DLD1 (cell line): ENCODE data around the gene STX1B.

Experiments
- in situ Hi-C: cut with HindIII; loops from 2 replicates; pipeline ENCODE4 v1.10.0; 2017; ENCODE audit warnings: low sequenced_read_pairs

STX1B gene

DNA sequence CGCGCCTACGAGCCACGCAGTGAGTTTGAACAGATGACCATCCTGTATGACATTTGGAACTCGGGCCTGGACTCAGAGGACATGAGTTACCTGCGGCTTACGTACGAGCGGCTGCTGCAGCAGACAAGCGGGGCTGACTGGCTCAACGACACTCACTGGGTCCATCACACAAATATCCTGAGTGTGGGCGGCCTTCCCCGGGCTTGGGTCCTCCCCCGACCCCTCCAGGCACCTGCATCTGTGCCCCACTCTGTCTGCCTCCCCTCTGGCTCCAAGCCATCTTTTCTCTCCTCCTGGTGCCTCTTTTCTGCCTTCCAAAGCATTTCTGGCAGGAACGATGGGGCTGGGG is 30.4 kb downstream of the STX1B start:
- in situ Hi-C loops, result no loop called here

DNA sequence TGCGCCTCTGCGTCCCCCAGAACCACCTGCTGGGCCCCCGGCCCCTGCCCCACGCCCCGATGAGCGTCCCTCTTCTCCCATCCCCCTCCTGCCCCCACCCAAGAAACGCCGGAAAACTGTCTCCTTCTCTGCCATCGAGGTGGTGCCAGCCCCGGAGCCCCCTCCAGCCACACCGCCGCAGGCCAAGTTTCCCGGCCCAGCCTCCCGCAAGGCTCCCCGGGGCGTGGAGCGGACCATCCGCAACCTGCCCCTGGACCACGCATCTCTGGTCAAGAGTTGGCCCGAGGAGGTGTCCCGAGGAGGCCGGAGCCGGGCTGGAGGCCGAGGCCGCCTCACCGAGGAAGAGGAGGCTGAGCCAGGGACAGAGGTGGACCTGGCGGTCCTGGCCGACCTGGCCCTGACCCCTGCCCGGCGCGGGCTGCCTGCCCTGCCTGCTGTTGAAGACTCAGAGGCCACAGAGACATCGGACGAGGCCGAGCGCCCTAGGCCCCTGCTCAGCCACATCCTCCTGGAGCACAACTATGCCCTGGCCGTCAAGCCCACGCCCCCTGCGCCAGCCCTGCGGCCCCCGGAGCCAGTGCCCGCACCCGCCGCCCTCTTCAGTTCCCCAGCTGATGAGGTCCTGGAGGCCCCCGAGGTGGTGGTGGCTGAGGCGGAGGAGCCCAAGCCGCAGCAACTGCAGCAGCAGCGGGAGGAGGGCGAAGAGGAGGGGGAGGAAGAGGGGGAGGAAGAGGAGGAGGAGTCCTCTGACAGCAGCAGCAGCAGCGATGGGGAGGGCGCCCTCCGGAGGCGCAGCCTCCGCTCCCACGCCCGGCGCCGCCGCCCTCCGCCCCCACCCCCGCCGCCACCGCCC is 31.0 kb downstream of the STX1B start:
- in situ Hi-C loops, result no loop called here

DNA sequence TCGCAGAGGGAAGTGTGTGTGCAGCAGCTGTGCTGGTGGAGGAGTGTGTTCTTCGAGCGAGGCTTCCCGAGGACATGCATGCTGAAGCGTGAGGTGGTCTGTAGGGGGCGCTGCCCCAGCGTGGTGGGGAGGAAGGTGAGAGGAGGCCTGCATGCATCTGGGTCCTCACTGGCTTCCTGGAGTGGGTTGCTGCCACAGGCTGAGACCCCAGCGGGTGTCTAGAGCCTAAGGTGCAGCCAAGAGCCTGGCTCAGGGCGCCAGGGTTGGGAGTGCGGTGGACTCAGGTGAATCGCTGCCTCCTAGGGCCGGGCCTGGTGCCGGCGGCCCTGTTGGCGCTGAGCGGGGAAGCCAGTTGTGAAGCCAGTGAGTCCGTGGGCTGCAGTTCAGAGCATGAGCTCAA is 32.9 kb downstream of the STX1B start:
- in situ Hi-C loops, result no loop called here

DNA sequence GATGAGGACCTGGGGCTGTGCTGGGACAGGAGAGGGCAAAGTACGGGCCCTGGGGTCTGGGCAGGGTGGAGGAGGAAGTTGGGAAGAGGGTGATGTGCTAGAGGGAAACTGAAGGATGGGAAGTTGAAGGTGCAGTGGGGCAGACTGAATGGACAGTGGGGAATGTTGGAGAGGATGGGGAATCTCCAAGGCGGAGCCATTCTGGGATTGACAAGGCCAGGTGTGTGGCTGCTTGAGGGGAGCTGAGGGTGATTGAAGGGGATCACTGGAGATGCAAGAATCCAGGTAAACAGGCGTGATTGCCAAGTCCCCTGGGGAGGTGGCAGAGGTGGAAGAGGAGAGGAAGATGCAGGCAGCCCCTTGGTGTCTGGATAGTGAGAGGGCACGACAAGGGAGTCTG is 34.0 kb downstream of the STX1B start:
- in situ Hi-C loops, result no loop called here

DNA sequence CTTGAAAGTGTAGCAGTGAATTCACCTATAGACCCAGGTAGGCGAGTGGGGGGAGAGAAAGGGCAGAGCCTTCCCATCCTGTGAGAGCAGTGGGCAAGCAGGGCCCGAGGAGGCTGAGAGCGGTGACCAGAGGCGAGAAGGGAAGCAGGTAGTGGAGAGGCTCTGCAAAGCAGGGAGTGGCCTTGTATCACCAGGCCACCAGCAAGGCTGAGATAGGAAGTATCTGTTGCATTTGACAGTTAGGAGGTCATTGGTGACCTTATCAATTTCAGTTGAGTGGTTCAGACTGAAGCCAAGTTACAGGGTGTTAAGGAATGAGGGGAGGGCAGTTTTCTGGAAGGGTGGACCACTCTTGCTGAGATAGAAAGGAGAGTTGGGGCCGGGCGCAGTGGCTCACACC is 36.1 kb downstream of the STX1B start:
- in situ Hi-C loops, result no loop called here

DNA sequence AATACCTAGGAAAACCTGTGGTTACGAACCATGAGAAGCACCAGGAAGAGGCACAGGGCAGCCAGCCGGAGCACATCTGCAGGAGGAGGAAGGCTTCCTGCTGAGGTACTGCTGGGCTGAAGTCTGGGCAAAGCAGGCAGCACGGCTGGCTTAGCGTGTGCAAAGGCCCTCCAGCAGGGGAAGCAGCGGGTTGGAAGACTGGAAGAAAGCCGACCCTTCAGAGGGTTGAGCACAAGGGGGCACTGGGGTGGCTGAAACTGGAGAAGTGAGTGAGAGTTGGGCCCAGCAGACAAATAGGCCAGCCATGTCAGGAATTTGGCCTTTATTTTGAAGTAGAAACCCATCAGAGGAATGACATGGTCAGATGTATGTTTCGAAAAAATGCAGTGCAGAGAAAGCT is 37.6 kb downstream of the STX1B start:
- in situ Hi-C loops, result no loop called here

DNA sequence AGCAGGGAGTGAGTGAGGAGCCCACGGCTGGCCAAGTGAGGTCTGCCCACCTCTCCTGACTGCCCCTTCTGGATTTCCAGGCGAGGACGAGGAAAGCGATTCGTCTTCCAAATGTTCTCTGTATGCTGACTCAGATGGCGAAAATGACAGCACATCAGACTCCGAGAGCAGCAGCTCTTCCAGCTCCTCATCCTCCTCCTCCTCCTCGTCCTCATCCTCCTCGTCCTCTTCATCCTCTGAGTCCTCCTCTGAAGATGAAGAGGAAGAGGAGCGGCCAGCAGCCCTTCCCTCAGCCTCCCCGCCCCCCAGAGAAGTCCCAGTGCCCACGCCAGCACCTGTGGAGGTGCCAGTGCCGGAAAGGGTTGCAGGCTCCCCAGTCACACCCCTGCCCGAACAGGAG is 39.1 kb downstream of the STX1B start:
- in situ Hi-C loops, result no loop called here

DNA sequence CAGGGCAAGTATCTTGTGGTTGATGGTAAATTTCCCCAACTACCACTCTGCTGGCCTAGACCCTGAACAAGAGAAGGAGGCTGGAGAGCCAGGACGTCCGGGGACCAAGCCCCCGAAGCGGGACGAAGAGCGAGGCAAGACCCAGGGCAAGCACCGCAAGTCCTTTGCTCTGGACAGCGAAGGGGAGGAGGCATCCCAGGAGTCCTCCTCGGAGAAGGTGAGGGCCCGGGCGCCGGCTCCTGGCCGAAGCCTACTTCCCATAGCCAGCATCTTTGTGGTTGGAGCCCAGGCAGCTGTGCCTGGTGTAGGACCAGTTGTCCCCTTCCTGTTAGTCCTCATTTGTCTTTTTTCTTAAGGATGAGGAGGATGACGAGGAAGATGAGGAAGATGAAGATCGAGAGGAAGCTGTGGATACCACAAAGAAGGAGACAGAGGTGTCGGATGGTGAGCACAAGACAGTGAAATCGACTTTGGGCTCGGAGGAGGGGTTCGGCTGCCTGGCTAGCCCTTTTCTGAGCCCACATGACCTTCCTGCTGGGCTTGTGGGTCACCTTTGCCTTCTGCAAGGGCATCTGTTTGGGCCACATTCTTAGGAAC is 41.1 kb downstream of the STX1B start:
- in situ Hi-C loops, result no loop called here

DNA sequence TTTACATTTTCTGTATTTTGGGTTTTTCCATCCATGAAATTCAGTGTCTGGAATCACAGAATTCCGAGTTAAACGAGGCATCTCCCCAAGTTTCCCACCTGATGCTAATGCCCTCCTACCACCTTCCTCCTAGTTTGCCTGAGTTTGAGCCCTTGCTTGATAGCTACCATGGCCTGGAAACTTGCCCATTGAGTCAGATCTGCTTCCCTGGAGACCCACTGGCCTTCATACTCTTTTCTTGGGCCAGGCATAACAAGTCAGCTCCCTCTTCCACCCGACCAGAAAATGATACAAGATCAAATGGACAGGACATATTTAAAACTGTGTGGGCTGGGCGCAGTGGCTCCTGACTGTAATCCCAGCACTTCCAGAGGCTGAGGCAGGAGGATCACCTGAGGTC is 42.6 kb downstream of the STX1B start:
- in situ Hi-C loops, result no loop called here

DNA sequence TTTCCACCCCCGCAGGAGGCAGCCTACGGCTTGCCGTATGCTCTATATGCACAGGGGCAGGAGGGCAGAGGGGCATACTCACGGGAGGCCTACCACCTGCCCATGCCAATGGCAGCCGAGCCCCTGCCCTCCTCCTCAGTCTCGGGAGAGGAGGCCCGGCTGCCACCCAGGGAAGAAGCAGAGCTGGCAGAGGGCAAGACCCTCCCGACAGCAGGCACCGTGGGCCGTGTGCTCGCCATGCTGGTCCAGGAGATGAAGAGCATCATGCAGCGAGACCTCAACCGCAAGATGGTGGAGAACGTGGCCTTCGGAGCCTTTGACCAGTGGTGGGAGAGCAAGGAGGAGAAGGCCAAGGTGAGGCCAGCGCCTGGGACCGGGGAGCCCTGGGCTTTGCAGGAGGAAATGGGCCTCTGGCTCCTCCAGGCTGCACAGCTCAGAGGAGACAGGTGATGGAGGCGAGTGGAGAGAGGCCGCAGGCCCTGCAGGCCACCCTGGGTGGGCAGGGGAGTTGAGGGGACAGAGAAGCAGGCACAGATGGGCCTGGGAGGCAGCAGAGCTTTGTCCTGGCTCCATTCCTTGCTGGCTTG is 44.3 kb downstream of the STX1B start:
- in situ Hi-C loops, result no loop called here

DNA sequence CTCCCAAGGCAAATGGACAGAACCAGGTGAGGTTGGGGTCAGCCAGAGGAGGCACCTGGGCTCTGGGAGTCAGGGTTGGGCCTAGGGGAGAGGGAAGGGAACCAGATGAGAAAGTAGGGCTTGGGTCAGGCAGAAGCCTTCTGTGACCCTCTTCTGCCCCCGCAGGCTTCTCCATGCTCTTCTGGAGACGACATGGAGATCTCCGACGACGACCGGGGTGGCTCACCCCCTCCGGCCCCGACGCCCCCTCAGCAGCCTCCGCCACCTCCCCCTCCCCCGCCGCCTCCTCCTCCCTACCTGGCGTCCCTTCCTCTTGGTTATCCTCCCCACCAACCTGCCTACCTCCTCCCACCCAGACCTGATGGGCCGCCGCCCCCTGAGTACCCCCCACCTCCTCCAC is 45.0 kb downstream of the STX1B start:
- in situ Hi-C loops, result no loop called here

DNA sequence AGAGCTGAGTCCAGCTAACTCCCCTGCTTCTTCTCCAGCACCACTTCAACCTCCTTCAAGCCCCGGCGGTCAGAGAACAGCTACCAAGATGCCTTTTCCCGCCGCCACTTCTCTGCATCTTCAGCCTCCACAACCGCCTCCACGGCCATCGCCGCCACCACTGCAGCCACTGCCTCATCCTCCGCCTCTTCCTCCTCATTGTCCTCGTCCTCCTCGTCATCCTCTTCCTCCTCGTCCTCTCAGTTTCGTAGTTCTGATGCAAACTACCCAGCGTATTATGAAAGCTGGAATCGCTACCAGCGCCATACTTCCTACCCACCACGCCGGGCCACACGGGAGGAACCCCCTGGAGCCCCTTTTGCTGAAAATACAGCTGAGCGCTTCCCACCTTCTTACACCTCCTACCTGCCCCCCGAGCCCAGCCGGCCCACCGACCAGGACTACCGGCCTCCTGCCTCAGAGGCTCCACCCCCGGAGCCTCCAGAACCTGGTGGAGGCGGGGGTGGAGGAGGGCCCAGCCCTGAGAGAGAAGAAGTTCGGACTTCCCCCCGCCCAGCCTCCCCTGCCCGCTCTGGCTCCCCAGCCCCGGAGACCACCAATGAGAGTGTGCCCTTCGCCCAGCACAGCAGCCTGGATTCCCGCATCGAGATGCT is 45.7 kb downstream of the STX1B start:
- in situ Hi-C loops, result no loop called here

DNA sequence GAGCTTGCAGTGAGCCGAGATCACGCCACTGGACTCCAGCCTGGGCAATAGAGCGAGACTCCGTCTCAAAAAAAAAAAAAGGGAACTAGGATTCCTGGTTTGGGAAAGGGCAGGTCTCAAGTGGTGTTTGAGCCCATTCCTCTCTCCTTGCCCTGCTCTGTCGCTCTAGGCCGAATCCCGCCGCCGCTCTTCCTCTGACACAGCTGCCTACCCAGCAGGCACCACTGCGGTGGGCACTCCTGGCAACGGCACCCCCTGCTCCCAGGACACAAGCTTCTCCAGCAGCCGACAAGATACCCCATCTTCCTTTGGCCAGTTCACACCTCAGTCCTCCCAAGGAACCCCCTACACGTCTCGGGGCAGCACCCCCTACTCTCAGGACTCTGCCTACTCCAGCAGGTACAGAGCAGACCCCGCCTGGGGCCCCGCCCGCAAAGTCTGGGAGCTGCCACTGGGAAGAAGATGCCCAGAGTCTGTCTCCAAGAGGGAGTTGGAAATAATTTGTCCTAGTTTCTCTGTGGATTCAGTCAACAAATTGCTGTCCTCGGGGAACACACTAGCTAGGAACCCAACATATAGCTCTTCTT is 46.4 kb downstream of the STX1B start:
- in situ Hi-C loops, result no loop called here

DNA sequence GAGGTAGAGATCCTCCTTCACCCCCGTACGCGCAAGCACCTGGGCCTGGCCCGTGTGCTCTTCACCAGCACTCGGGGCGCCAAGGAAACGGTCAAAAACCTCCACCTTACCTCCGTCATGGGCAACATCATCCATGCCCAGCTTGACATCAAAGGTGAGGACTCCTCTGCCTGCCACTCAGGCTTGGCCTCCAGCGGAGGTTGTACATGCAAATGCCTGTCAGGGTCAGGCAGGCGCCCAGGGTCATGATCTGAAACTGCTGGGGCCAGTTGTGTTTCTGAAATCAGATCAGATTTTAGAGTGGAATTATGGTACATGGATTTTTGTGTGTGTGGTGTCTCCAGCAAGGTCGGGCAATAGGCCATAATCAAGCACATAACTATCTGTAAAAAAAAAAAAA is 49.1 kb downstream of the STX1B start:
- in situ Hi-C loops, result no loop called here

DNA sequence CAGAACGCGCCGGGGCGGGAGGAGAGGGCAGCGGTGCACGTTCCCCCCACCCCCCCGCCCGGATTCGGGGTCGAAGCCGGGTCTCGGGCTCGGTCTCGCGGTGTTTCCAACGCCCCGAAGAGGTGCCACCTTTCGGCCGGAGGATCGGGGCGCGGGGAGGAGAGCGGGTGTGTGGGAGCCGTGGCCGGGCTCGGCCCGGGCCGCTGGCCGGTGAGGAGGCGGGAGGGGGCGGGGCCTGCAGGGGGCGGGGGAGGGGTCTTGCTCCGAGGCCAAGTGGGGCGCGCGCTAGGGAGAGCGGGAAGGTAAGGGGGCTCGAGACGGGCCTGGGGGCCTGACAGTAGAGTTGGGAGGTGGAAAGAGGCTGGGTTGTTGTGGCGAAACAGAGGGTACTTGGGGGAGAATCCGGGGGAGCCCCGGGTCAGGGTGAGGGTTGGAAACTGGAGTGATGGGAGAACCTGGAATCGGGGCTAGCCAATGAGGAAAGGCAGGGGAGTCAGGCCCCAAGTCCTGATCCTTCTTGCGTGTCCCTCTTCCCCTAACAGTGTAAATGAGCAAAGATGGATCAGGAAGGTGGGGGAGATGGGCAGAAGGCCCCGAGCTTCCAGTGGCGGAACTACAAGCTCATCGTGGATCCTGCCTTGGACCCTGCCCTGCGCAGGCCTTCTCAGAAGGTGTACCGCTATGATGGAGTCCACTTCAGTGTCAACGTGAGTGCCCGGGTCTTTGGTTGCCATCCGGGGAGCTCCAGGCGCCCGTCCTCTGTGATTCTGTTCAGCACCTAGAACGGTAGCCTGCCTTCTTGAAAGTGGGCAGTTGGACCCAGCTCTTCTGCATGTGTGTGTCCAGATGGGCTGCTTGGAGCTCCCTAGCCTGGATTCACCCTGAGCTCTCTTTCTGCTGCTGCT is 52.0 kb downstream of the STX1B start:
- in situ Hi-C loops, result no loop called here

DNA sequence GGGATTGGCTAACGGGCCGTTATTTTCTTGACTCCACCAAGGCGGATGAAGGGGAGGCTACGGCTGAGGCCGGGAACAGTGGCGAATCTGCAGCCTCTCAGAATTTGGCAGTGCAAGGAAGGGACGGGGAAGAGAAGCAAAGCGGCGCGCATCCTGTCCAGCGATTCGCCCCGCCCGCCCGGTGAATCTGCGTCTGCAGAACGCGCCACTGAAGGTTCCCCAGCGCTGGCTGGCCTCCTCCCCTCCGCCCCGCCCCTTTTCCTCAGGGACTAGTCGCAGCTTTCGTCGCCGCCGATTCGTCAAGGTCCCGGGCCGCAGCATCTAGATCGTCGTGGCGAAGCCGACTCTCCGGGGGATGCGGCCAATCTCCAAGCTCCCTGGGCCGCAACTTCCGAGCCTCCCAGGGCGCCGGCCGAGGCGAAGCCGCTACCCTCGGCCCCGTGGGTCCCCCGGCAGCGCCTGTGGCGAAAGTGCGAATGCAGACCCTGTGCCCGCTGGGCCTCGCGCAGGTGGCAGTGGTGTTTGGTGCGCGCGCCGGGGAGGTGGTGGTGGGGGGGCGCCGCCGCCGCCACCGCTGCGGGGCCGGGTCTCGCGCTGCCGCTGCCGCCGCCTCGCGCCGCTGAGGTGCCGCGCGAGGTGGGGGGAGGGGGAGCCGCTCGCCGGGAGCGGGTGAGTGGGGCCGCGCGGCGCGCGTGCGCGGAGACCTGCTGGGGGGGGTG is 52.8 kb downstream of the STX1B start, which contains the start of gene SETD1A:
TSS of gene SETD1A (plus strand) at position 299 of the 719 bp plus-strand sequence. CDS start 978 bp downstream, outside the sequence.
- in situ Hi-C loops, result no loop called here

DNA sequence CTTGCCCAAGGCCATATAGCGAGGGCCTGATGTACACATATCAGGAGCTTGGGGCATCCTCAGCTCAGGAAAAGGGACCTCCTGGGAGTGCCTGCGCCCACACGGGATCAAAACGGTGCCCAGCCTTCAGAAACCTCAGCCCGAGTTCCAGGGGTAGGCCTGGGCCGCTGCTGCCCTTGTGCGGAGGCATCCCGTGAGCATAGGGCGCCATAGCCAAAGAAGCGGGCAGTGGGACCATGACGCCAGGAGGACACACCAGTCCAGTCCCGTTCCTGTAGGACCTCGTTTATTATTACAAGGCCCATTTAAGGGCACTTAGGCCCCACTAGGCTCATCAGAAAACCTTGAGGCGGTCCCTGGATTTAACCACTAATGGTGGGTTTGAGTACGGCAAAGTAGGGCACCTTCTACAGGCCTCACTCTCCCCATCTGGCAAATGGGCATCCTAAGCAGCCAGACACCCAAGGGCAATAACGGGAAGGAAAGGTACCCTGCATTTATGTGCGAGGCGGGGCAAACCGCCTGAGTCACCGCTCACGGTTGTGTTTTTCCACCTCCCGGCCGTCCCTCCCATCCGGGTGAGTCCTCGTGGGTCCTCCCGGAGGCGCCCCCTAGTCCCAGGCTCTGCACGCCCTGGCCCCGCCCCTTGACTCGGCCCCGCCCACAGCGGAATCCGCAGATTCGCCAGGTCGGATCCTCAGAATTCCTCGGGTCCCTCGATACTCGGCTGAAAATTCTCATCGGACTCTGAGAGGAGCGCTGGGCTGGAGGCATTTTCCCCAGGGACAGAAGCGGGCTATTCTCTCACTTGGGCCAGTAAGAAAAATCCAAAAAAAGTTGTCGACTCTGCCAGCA is 53.6 kb downstream of the STX1B start:
- in situ Hi-C loops, result no loop called here

DNA sequence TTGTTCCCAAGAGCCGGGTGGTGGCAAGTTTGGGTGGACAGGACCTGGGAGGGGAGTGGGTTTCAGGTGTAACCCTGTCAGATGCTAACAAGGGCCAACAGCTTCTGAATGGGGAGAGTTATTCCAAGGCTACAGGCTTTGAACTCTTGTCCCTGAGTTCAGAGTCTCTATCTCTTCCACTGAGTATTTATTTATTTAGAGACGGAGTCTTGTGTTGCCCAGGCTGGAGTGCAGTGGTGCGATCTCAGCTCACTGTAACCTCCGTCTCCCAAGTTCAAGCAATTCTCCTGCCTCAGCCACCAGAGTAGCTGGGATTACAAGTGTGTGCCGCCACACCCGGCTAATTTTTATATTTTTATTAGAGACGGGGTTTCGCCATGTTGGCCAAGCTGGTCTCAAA is 55.4 kb downstream of the STX1B start:
- in situ Hi-C loops, result no loop called here
